ENCODE results near the gene DELE1.

DNA sequence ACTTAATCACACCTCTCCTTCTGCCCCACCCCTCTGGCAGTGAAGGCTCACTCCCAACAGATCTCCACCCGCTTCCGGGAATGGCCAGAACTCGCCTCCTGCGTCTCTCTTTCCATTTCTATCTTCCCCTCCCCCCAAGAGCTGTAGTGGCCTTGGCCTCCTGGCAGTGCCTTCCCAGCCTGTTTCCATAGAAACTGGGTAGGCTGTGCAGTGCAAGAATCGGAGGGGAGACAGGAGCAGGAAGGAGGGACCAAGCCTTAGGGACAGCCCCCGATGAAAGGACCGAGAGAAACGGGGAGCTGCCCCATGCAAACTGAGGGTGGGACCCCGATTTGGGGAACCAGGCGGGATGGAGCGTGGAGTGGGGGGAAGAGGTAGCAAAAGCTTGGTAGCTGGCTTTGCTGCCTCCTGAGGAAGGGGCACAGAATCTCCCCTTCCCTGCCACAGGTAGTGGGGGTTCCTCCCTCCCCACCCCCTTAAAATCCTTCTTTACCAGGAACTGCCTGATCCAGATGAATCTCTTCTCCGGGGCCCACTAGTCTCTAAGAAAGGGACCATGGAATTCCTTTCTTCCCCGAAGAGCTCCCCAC, 41.0 kb upstream of the DELE1 start:
- TF ChIP-seq POLR2A (IDR thresholded peaks at IDR 0.05), result no peak
- TF ChIP-seq, protein P1, sequence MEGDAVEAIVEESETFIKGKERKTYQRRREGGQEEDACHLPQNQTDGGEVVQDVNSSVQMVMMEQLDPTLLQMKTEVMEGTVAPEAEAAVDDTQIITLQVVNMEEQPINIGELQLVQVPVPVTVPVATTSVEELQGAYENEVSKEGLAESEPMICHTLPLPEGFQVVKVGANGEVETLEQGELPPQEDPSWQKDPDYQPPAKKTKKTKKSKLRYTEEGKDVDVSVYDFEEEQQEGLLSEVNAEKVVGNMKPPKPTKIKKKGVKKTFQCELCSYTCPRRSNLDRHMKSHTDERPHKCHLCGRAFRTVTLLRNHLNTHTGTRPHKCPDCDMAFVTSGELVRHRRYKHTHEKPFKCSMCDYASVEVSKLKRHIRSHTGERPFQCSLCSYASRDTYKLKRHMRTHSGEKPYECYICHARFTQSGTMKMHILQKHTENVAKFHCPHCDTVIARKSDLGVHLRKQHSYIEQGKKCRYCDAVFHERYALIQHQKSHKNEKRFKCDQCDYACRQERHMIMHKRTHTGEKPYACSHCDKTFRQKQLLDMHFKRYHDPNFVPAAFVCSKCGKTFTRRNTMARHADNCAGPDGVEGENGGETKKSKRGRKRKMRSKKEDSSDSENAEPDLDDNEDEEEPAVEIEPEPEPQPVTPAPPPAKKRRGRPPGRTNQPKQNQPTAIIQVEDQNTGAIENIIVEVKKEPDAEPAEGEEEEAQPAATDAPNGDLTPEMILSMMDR (IDR thresholded peaks at IDR 0.05), result no peak

Data from lower leg skin (tissue), 3 donors.